Activated effector memory CD4-positive, alpha-beta T cell treated with Interleukin-2 at 50 U/mL for 16 hours (primary cell): ENCODE measurements around the gene ABL1.

Experiments used
- DNase-seq: peaks from one replicate; pipeline ENCODE4 v3.0.0-alpha.2; 2020

The ABL1 gene

DNA sequence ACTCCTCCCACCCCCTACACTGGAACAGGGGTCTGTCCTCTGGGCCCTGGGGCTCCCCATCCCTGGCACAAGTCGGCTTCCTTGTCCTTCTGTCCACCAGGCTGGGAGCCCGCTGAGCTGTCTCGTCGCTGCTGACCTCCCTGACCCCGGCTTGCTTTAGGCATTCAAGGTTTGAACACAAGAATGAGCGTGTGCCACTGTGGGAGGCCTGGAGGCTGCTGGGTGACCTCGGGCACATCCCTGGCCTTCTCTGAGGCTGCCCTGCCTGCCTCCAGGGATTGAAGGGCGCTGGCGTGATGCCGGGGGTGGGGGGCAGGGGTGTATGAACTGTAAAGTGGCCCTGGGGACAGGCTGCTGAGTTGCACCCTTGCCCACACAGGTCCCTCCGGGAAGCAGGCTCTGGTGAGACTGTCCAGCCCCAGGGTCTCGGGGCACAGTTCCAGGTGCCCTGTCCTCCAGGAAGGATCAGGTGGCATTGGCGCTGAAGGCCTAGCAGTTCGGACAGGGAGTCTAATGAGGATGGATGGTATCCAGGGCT lies 85.8 kb downstream of the ABL1 start:
- DNase-seq, result no peak

DNA sequence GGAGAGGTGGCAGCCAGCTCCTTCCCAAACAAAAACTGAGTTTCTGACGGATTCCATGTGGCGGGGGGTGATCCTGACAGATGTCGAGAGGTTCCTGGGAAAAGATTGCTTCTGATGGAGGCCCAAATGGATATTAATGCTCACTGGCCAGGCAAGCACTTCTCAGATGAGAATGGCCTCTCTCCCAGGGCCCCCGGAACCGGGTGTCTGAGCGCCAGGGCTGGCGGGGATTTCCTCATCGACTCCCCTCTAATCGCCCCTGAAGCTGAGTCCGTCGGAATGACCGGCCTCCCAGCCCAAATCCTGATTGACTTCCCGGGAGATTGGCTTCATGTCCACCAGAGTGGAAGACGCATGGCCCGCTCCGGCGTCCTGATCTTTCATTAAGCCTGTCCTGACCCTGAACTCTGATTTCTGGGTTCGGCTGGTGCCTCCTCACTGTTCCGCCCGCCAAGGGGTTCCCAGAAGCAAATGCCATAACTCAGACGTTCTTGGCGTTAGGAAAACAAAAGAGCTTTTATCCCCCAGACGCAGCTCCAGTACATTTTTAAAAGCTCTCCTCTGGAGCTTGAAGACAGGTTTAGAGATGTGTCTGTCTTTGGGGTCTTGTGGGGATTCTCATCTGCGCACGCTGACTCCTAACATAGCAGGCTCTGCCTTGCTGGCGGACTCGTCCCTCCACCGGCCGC lies 86.4 kb downstream of the ABL1 start:
- DNase-seq, result no peak

DNA sequence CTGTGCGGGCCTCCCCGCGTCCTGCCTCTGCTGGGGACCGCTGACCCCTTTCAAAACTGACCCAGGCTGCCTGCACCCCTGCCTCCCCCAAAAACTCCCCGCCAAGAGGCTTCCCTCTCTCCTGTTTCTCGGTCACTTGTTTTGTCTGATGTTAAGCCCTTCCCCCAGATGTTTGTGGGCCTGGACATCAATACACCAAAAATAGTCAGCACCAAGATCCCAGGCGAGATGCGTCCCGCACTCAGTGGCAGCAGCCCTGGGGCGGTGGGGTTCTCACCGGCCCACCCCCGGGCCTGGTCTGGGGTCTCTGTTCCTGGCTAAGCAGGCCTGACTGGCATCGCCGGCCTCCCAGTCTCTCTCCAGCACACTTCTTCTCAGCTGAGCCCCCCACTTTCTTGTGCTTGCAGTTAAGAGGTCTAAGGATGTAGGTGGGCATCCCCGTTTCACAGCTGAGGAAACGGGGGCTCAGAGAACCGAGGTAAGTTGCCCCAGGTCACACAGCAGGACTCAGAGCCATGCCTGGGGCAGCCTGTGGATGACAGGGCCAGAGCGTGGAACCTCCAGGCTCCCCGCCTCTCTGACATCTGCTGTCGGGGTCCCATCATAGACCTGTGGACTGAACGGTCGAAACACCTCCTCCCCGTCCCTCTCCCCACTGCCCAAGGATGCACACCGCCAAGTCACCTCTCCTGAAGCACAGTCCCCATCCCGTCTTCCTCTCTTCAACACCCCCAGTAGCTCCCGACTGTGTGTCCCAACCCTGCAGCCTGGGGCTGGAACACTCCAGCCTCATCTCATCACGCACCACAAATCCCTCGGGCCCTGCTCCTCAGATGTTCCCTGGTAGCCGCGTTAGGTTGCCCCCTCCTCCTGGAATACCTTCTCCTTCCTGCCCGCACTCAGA lies 87.2 kb downstream of the ABL1 start:
- DNase-seq, result no peak

GRCh38 chr9:130922893-130923610 lies 88.0 kb downstream of the ABL1 start:
- DNase-seq, result no peak

- no peak for DNase-seq
These were observed 88.8 kb downstream of the ABL1 start for GRCh38 chr9:130923611-130924447.

DNA sequence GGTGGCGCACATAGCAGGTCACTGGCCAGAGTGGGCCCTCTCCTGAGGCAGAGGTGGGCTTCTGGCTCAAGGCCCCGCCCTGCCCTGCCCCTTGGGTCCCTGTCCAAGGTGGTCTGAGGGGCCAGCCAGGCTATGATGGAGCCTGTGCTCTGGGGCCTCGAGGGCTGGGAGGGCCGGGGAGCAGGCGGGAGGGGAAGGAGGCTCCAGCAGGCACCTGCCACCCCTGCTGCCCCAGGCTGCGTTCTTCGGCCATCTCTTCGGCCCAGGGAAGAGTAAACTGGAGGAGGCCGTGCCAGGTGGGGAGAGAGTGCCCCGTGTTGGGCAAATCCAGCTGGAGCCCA lies 89.4 kb downstream of the ABL1 start:
- no peak for DNase-seq

DNA sequence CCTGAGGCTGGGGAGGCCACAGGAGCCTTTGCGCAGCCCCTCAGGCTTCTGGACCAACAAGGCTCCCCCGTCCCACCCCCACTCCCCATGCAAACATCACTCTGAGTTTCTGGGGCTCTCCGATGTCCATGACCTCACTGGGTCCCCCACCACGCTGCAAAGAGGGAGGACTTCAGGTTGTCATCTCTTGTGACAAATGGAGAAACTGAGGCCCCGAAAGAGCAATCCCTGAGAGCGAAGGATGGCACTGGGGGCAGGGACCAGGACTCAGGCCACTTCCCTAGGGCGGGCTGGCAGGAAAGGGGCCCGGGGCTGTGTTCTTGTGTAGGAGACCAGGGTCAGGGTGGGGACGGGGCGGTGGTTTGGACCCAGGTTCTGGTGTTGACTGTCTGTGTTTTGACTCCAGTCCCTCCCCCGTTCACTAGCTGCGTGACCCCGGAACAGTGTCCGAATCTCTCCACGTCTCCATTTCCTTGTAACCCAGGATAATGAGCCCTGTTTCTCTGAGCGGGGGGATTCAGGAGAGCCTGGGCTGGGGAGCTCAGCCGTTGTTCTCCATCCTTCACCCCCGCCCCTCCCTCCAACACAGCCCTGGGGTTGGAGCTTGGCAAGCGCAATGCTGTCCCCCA lies 90.1 kb downstream of the ABL1 start:
- no peak for DNase-seq

GRCh38 chr9:130927338-130927737 lies 92.3 kb downstream of the ABL1 start:
- DNase-seq, result no peak

- DNase-seq, result no peak
These were observed 93.2 kb downstream of the ABL1 start for GRCh38 chr9:130927995-130928900.

DNA sequence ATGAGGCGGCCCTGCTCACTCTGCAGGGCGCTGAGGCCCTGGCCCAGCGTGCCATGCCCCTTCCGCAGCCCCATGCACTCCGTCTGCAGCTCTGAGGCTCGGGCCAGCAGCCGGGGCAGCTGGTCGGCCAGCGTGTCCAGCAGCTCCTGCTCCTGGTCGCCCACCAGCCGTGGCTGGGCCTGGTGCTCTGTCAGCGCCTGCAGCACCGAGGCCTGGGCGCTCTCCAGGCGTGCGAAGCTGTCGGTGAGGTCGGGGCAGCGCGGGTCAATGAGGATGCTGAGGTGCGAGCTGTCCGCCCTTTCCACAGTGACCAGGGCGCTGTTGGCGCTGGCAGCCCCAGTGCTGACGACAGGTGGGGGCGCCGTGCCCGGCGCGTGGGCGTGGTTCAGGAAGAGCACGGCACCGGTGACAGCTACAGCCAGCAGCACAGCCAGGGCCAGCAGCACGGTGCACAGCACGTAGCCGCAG lies 94.6 kb downstream of the ABL1 start:
- DNase-seq, result no peak

DNA sequence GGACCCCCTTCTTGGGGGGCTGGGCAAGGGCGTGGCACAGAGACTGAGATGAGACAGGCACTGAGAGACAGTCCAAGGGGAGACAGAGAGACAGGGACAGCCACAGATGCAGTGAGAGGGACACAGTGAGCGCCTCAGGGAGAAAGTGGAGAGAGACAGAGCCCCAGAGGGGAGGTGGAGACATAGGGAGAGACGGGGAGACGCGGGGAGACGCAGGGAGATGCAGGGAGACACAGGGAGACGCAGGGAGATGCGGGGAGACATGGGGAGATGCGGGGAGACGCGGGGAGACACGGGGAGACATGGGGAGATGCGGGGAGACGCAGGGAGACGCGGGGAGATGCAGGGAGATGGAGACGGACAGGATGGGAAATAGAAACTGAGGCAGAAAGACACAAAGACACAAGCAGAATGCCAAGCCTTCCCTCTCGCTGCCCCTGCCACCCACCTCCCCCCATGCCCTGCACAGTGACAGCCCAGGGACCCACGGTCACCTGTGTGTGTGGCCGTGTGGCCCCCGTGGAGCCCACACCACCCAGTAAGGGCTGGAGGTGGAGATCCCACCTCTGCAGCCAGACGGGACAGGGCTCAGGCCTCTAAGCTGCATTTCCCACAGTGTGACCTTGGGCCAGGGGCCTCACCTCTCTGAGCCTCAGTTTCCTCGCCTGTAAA lies 95.2 kb downstream of the ABL1 start:
- no peak for DNase-seq

DNA sequence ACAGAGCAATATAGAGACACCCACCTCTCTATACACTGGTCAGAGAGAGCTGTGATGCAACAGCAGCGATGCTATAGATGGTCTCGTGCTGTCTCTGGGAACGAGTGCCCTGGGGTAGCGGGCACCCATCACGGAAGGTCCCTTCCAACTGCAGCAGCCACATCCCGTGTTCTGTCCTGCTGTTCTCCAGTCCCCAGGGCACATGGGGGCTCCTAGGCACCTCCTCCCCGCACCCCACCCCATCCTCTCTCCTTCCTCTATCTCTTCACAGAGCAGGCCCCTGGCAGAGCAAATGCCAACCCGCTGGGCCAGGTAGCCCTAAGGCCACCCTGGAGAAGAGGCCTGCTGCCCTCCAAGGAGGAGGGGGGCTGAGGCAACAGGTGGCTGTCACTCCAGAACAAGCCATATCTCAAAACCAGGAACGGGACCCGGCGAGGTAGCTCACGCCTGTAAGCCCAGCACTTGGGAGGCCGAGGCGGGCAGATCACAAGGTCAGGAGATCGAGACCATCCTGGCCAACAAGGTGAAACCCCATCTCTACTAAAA lies 95.8 kb downstream of the ABL1 start:
- no peak for DNase-seq

GRCh38 chr9:130931508-130932254 lies 96.6 kb downstream of the ABL1 start:
- DNase-seq, result no peak

DNA sequence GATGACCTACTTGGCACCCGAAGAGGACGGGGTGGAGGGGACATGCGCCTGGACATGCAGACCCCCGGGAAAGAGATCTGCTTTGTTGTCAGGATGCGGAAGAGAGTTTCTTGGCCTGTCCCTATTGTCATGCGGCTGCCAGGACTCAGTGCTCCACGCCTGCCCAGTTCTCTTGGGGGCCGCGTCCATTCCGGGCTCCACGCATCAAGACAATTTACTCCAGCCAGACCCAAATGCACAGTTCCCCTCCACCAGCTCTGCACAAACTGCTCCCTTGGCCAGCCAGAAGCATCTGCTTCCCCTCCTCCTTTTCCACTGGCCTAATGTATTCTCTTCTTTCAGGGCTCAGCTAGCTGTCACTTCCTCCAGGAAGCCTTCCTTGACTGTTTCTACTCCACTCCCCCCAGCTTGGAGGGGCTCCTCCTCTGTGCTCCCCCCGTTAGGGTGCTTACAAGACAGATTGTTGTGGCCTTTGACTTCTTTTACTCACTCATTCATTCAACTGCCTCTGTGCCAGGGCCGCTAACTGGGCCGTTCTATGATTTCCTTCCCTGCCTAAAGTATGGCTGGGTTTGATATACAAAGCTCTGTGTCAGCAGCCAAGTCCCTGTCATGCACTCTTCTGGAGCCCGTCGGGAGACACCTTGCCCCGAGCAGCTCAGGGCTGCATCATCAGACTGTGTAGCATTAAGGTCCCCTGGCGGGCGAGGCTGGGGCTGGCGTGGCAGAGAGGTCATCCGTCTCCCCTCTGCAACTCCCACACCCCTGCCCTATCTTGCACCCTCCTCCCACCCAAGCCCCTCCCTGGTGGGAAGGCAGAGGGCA lies 97.4 kb downstream of the ABL1 start:
- DNase-seq, result no peak

DNA sequence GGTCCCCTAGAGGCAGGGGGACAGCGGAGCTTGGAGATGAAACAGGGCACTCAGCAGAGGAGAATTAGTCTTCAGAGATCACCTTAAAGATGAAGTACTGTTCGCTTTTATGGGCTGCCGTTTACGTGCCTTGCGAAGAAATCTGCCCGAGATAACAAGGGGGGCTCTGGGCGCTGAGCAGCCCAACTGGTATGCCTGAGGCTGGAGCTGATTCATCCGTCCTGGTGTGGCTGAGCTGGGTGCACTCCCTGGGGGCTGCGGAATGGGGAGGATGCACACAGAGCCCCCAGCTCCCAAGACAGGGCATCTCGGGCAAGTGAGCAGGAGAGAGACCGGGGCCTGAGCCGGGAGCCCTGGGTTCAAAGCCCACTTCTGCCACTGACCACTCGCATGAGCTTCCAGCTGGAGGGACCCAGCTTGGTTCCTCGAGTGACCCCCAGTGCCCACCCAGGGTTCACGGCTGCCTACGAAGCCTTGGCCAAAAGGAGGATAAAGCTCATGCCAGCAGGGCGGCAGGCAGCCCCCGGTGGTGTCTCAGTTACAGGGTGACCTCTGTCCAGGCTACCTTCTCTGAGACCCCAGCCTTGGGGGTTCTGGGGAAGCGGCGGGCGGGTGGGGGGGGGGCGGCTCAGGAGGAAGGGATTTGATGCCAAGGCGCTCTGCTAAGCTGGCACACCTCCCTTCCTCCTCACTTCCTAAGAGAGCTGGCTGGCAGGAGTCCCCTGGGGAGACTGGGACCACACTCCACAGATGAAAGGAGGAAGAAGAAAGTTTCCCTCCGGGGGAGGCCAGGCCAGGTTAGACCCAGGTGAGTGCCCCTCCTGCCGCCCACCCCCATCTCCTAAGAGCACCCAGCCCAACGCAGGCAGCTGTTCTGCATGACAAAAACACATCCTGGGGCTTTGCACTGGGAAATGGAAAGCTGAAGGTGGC lies 98.3 kb downstream of the ABL1 start:
- DNase-seq, result no peak

- no peak for DNase-seq
These were observed 99.2 kb downstream of the ABL1 start for GRCh38 chr9:130934246-130934645.
